Spinal cord (tissue), 10 donors: Measurements from ENCODE around the gene TIMM17A. TPM values are rescaled to one million over a fixed set of nuclear protein-coding genes. Genes with fewer than 3 reads are reported as not detected.

Source experiments
- DNase-seq, 6 donors: peaks; one replicate each; pipeline versions ENCODE4 v3.0.0 to v3.0.0-alpha.2; 2013 to 2015; ENCODE audit warnings: low spot score in 6 of 6, low read depth in 4 of 6
- H3K27ac ChIP-seq: one replicate; pipeline ENCODE4 v1.5.1; 2013; ENCODE audit warnings: low read depth, low read length, control low read depth
- H3K27me3 ChIP-seq: one replicate; pipeline ENCODE4 v1.6.1; 2013; ENCODE audit warnings: low read length; ENCODE audit not compliant: control insufficient read depth, insufficient read depth
- H3K36me3 ChIP-seq: one replicate; pipeline ENCODE4 v1.6.1; 2013; ENCODE audit warnings: low read length; ENCODE audit not compliant: control insufficient read depth, insufficient read depth
- H3K4me1 ChIP-seq: one replicate; pipeline ENCODE4 v1.6.1; 2013; ENCODE audit warnings: low read length; ENCODE audit not compliant: control insufficient read depth, insufficient read depth
- H3K4me3 ChIP-seq: one replicate; pipeline ENCODE4 v1.5.1; 2013; ENCODE audit warnings: low read depth, low read length, control low read depth
- H3K9me3 ChIP-seq: one replicate; pipeline ENCODE4 v1.6.1; 2013; ENCODE audit warnings: low read length; ENCODE audit not compliant: control insufficient read depth, insufficient read depth
- WGBS: methylation state at CpG from one replicate; pipeline ENCODE4 v1.1.5; 2013; ENCODE audit warnings: missing lambda C conversion rate; ENCODE audit not compliant: insufficient coverage; 5-methylcytosine and 5-hydroxymethylcytosine counted together
- polyA plus RNA-seq, 2 donors: library from polyadenylated mRNA; unstranded; fragments of 120-200 nt; gene quantifications; one replicate each; pipeline ENCODE4 v1.2.1, GENCODE V29; 2013; ENCODE audit not compliant: insufficient read length in 2 of 2
- total RNA-seq, 2 donors: library from RNA; depleted of rRNA in 1 of 2; stranded (reverse); fragments of 120-200 nt in 1 of 2; fragments of >200 nt in 1 of 2; gene quantifications; one replicate each; pipeline versions ENCODE4 v1.2.3 to v1.2.4, GENCODE V29; 2013 to 2014
- donor health status: healthy.

Gene TIMM17A
- total and polyA plus RNA-seq, 4 donors = 50.9 to 101 (median 86.5) TPM

GRCh38 chr1:201918343-201918742 lies 37.0 kb upstream of the TIMM17A start:
- Histone ChIP-seq H3K27ac (no peak overlapping the region), H3K4me3 (no peak overlapping the region), H3K27me3 (no peaks in the 10 kb centered on the region), H3K9me3 (no peaks in the 10 kb centered on the region), H3K36me3 (no peaks in the 10 kb centered on the region), H3K4me1 (peaks cover 12% of the 10 kb centered on the region)
- no peak for DNase-seq
- WGBS = 93% methylated on average over 5 of the region's 5 CpGs

GRCh38 chr1:201921952-201922558 lies 33.2 kb upstream of the TIMM17A start:
- peaks cover 2% of the 10 kb centered on the region for H3K4me1 ChIP-seq

GRCh38 chr1:201925301-201925567 lies 30.1 kb upstream of the TIMM17A start:
- no CpG with 5 or more reads among the region's 2 CpGs for WGBS
- H3K9me3 ChIP-seq = no peaks in the 10 kb centered on the region
- H3K4me3 ChIP-seq = no peak overlapping the region
- no peak for DNase-seq
- H3K36me3 ChIP-seq = no peaks in the 10 kb centered on the region
- no peaks in the 10 kb centered on the region for H3K4me1 ChIP-seq
- H3K27ac ChIP-seq = no peak overlapping the region
- no peaks in the 10 kb centered on the region for H3K27me3 ChIP-seq

More at GRCh38 chr1:201921952-201922558, 33.2 kb upstream of the TIMM17A start:
- Histone ChIP-seq H3K9me3 (no peaks in the 10 kb centered on the region), H3K27me3 (no peaks in the 10 kb centered on the region), H3K27ac (no peak overlapping the region), H3K36me3 (no peaks in the 10 kb centered on the region), H3K4me3 (no peak overlapping the region)
- DNase-seq = no peak
- 100% methylated on average over 1 of the region's 3 CpGs for WGBS

- Histone ChIP-seq H3K4me1 (no peaks in the 10 kb centered on the region), H3K27me3 (no peaks in the 10 kb centered on the region), H3K27ac (no peak overlapping the region), H3K4me3 (no peak overlapping the region), H3K36me3 (no peaks in the 10 kb centered on the region), H3K9me3 (no peaks in the 10 kb centered on the region)
- WGBS = 58% methylated on average over 1 of the region's 5 CpGs
- no peak for DNase-seq
Measured at GRCh38 chr1:201925981-201926645, 29.2 kb upstream of the TIMM17A start.

- H3K4me1 ChIP-seq = no peaks in the 10 kb centered on the region
- WGBS = 100% methylated on average over 2 of the region's 3 CpGs
- H3K27me3 ChIP-seq = no peaks in the 10 kb centered on the region
Measured at GRCh38 chr1:201928266-201928665, 27.0 kb upstream of the TIMM17A start.

GRCh38 chr1:201930137-201930536 lies 25.2 kb upstream of the TIMM17A start:
- H3K27ac ChIP-seq = no peak overlapping the region
- no peaks in the 10 kb centered on the region for H3K9me3 ChIP-seq
- no peaks in the 10 kb centered on the region for H3K4me1 ChIP-seq
- no peaks in the 10 kb centered on the region for H3K36me3 ChIP-seq
- no peaks in the 10 kb centered on the region for H3K27me3 ChIP-seq
- no peak overlapping the region for H3K4me3 ChIP-seq
- WGBS = 84% methylated on average over 4 of the region's 4 CpGs
- DNase-seq = no peak

More at GRCh38 chr1:201928266-201928665, 27.0 kb upstream of the TIMM17A start:
- no peak for DNase-seq
- Histone ChIP-seq H3K4me3 (no peak overlapping the region), H3K36me3 (no peaks in the 10 kb centered on the region), H3K9me3 (no peaks in the 10 kb centered on the region), H3K27ac (no peak overlapping the region)

- Histone ChIP-seq H3K9me3 (no peaks in the 10 kb centered on the region), H3K4me3 (no peak overlapping the region), H3K36me3 (no peaks in the 10 kb centered on the region), H3K27me3 (no peaks in the 10 kb centered on the region), H3K27ac (no peak overlapping the region), H3K4me1 (no peaks in the 10 kb centered on the region)
- no peak for DNase-seq
- 83% methylated on average over 5 of the region's 5 CpGs for WGBS
Measured at GRCh38 chr1:201930803-201931202, 24.5 kb upstream of the TIMM17A start.

GRCh38 chr1:201933840-201934430 lies 21.4 kb upstream of the TIMM17A start:
- 64% methylated on average over 5 of the region's 5 CpGs for WGBS
- Histone ChIP-seq H3K27ac (no peak overlapping the region), H3K4me1 (peaks cover 5% of the 10 kb centered on the region), H3K36me3 (no peaks in the 10 kb centered on the region), H3K4me3 (no peak overlapping the region), H3K27me3 (no peaks in the 10 kb centered on the region), H3K9me3 (no peaks in the 10 kb centered on the region)
- DNase-seq = no peak

- Histone ChIP-seq H3K4me1 (peaks cover 8% of the 10 kb centered on the region), H3K36me3 (no peaks in the 10 kb centered on the region), H3K9me3 (no peaks in the 10 kb centered on the region), H3K27ac (no peak overlapping the region), H3K27me3 (no peaks in the 10 kb centered on the region), H3K4me3 (no peak overlapping the region)
- WGBS = no CpG with 5 or more reads among the region's 5 CpGs
- DNase-seq = no peak
Measured at GRCh38 chr1:201937624-201938213, 17.6 kb upstream of the TIMM17A start.
